Activated T-cell treated with anti-CD3 and anti-CD28 coated beads, Interleukin-2, amount 50 U/mL, for 72 hours (primary cell): ENCODE results near the gene YAF2. TPM values are rescaled to one million over a fixed set of nuclear protein-coding genes. Genes with fewer than 3 reads are reported as not detected.
A peak's percentile ranks its signal among the peaks of the same experiment; 100 is the strongest.

Source experiments
- ATAC-seq, 2 donors: fragments of 150-1000 bp; cut with Tn5 transposase; replicated peaks in 1 of 2; 2 replicates each; pipeline ENCODE4 v1.10.0; 2021; ENCODE audit warnings: moderate library complexity in 2 of 2, mild to moderate bottlenecking in 1 of 2
- DNase-seq, 2 donors: peaks; one replicate each; pipeline ENCODE4 v3.0.0; 2021 to 2022; ENCODE audit warnings: mixed read lengths in 1 of 2
- H3K27ac Mint-ChIP-seq: one replicate; pipeline ENCODE4 v1.8.0; 2022; ENCODE audit warnings: mild to moderate bottlenecking, moderate library complexity, mixed read lengths
- H3K27me3 Mint-ChIP-seq: one replicate; pipeline ENCODE4 v1.8.0; 2022; ENCODE audit warnings: low read depth, mixed read lengths
- H3K36me3 Mint-ChIP-seq, 2 donors: one replicate each; pipeline ENCODE4 v1.8.0; 2022; ENCODE audit warnings: mixed read lengths in 2 of 2, mild to moderate bottlenecking in 1 of 2; ENCODE audit not compliant: insufficient read depth in 2 of 2
- H3K4me1 Mint-ChIP-seq: one replicate; pipeline ENCODE4 v1.8.0; 2022; ENCODE audit warnings: low read depth, mixed read lengths
- H3K4me3 Mint-ChIP-seq, 2 donors: one replicate each; pipeline ENCODE4 v1.8.0; 2022; ENCODE audit warnings: mild to moderate bottlenecking in 2 of 2, mixed read lengths in 2 of 2, moderate library complexity in 2 of 2
- H3K9me3 Mint-ChIP-seq, 2 donors: one replicate each; pipeline ENCODE4 v1.8.0; 2022; ENCODE audit warnings: mixed read lengths in 2 of 2
- total RNA-seq, 2 donors: library from RNA; stranded (reverse); gene quantifications; one replicate each; pipeline ENCODE4 v1.2.3, GENCODE V29; 2022

The YAF2 gene
- total RNA-seq, 2 donors from 2014 or later: 71.8 to 77.2 TPM

GRCh38 chr12:42145197-42145549, 92.9 kb downstream of the YAF2 start:
- Mint-ChIP-seq H3K27ac (peak overlapping the region; percentile 86), H3K27me3 (peaks cover 8% of the 10 kb centered on the region), H3K4me3 (peak overlapping the region; percentile 72 to 73), H3K4me1 (peaks cover 33% of the 10 kb centered on the region), H3K36me3 (peaks cover 0 to 2% of the 10 kb centered on the region in 2 donors), H3K9me3 (no peaks in the 10 kb centered on the region)
- DNase-seq: no peak
- peak; percentile 2 to 8 for ATAC-seq

- Mint-ChIP-seq H3K9me3 (no peaks in the 10 kb centered on the region), H3K36me3 (peaks cover 0 to 2% of the 10 kb centered on the region in 2 donors), H3K4me3 (peak within 1 kb of the TSS; percentile 95 to 96), H3K27me3 (peaks cover 8% of the 10 kb centered on the region), H3K4me1 (peaks cover 33% of the 10 kb centered on the region), H3K27ac (peak within 1 kb of the TSS; percentile 97)
- ATAC-seq: peak; percentile 92 to 94
- peak; percentile 87 to 91 for DNase-seq
Measured at GRCh38 chr12:42144408-42145196, 93.4 kb downstream of the YAF2 start, which contains the start of gene GXYLT1. Gene GXYLT1 (minus strand): TSS chr12:42144874. CDS start chr12:42144646, 228 bp downstream.

- peaks cover 33% of the 10 kb centered on the region for H3K4me1 Mint-ChIP-seq
- peak overlapping the region; percentile 97 for H3K27ac Mint-ChIP-seq
- H3K27me3 Mint-ChIP-seq: peaks cover 8% of the 10 kb centered on the region
- no peak for DNase-seq
- H3K9me3 Mint-ChIP-seq: no peaks in the 10 kb centered on the region
- H3K36me3 Mint-ChIP-seq: peaks cover 0 to 2% of the 10 kb centered on the region in 2 donors
- peak overlapping the region; percentile 95 to 96 for H3K4me3 Mint-ChIP-seq
- no peak for ATAC-seq
Measured at GRCh38 chr12:42144158-42144407, 94.0 kb downstream of the YAF2 start.

GRCh38 chr12:42143452-42144157, 94.4 kb downstream of the YAF2 start:
- ATAC-seq (no peak), DNase-seq (no peak)
- Mint-ChIP-seq H3K27me3 (peaks cover 8% of the 10 kb centered on the region), H3K4me1 (peaks cover 33% of the 10 kb centered on the region), H3K4me3 (peak overlapping the region; percentile 95 to 96), H3K27ac (peak overlapping the region; percentile 97), H3K36me3 (peaks cover 0 to 2% of the 10 kb centered on the region in 2 donors), H3K9me3 (no peaks in the 10 kb centered on the region)

GRCh38 chr12:42141981-42142606, 96.0 kb downstream of the YAF2 start:
- no peak for DNase-seq
- ATAC-seq: no peak
- Mint-ChIP-seq H3K27me3 (peaks cover 8% of the 10 kb centered on the region), H3K36me3 (peaks cover 0 to 2% of the 10 kb centered on the region in 2 donors), H3K9me3 (no peaks in the 10 kb centered on the region), H3K4me1 (peaks cover 33% of the 10 kb centered on the region), H3K27ac (no peak overlapping the region), H3K4me3 (no peak overlapping the region)

- DNase-seq (no peak), ATAC-seq (no peak)
- peaks cover 32% of the 10 kb centered on the region for H3K4me1 Mint-ChIP-seq
- no peak overlapping the region for H3K4me3 Mint-ChIP-seq
- H3K36me3 Mint-ChIP-seq: peaks cover 0 to 2% of the 10 kb centered on the region in 2 donors
- peaks cover 5% of the 10 kb centered on the region for H3K27me3 Mint-ChIP-seq
- peak overlapping the region; percentile 25 for H3K27ac Mint-ChIP-seq
- no peaks in the 10 kb centered on the region for H3K9me3 Mint-ChIP-seq
Measured at GRCh38 chr12:42140901-42141300, 97.1 kb downstream of the YAF2 start.

- no peaks in the 10 kb centered on the region for H3K27me3 Mint-ChIP-seq
- H3K27ac Mint-ChIP-seq: no peak overlapping the region
- H3K36me3 Mint-ChIP-seq: no peaks in the 10 kb centered on the region
- no peak overlapping the region for H3K4me3 Mint-ChIP-seq
- ATAC-seq (no peak), DNase-seq (no peak)
- H3K9me3 Mint-ChIP-seq: no peaks in the 10 kb centered on the region
- peaks cover 24% of the 10 kb centered on the region for H3K4me1 Mint-ChIP-seq
Measured at GRCh38 chr12:42135259-42135814, 102.7 kb downstream of the YAF2 start.

GRCh38 chr12:42130672-42131402, 107.2 kb downstream of the YAF2 start:
- peak overlapping the region in 1 of 2 donors; percentile 11 for H3K4me3 Mint-ChIP-seq
- H3K27ac Mint-ChIP-seq: no peak overlapping the region
- DNase-seq (no peak), ATAC-seq (peak; percentile 56 to 63)
- no peaks in the 10 kb centered on the region for H3K36me3 Mint-ChIP-seq
- no peaks in the 10 kb centered on the region for H3K27me3 Mint-ChIP-seq
- no peaks in the 10 kb centered on the region for H3K9me3 Mint-ChIP-seq
- peaks cover 52% of the 10 kb centered on the region for H3K4me1 Mint-ChIP-seq

- Mint-ChIP-seq H3K27ac (no peak overlapping the region), H3K4me1 (peaks cover 47% of the 10 kb centered on the region), H3K36me3 (no peaks in the 10 kb centered on the region), H3K4me3 (no peak overlapping the region), H3K27me3 (no peaks in the 10 kb centered on the region), H3K9me3 (no peaks in the 10 kb centered on the region)
- ATAC-seq: no peak
- no peak for DNase-seq
Measured at GRCh38 chr12:42129595-42130204, 108.3 kb downstream of the YAF2 start.

GRCh38 chr12:42128888-42129287, 109.2 kb downstream of the YAF2 start:
- Mint-ChIP-seq H3K4me3 (no peak overlapping the region), H3K9me3 (no peaks in the 10 kb centered on the region), H3K27ac (no peak overlapping the region), H3K4me1 (peaks cover 47% of the 10 kb centered on the region), H3K36me3 (no peaks in the 10 kb centered on the region), H3K27me3 (no peaks in the 10 kb centered on the region)
- no peak for DNase-seq
- no peak for ATAC-seq

GRCh38 chr12:42128327-42128726, 109.7 kb downstream of the YAF2 start:
- no peak overlapping the region for H3K4me3 Mint-ChIP-seq
- peak; percentile 44 to 58 for ATAC-seq

GRCh38 chr12:42126963-42127362, 111.1 kb downstream of the YAF2 start:
- H3K9me3 Mint-ChIP-seq: no peaks in the 10 kb centered on the region
- no peaks in the 10 kb centered on the region for H3K27me3 Mint-ChIP-seq
- peak; percentile 47 to 66 for ATAC-seq
- H3K4me3 Mint-ChIP-seq: no peak overlapping the region
- no peak for DNase-seq
- peak overlapping the region; percentile 1 for H3K27ac Mint-ChIP-seq
- H3K36me3 Mint-ChIP-seq: no peaks in the 10 kb centered on the region
- peaks cover 47% of the 10 kb centered on the region for H3K4me1 Mint-ChIP-seq

More at GRCh38 chr12:42128327-42128726, 109.7 kb downstream of the YAF2 start:
- Mint-ChIP-seq H3K27me3 (no peaks in the 10 kb centered on the region), H3K36me3 (no peaks in the 10 kb centered on the region), H3K27ac (no peak overlapping the region), H3K9me3 (no peaks in the 10 kb centered on the region), H3K4me1 (peaks cover 47% of the 10 kb centered on the region)
- no peak for DNase-seq
